WTC11 (cell line): Measurements from ENCODE around the gene GSPT1. TPM values are rescaled to one million over a fixed set of nuclear protein-coding genes. Genes with fewer than 3 reads are reported as not detected.

ENCODE experiments used
- ATAC-seq: fragments of 200-7000 bp; cut with Tn5 transposase; 2 replicates; pipeline ENCODE4 v1.10.0; 2021; ENCODE audit warnings: mild to moderate bottlenecking, moderate library complexity
- CTCF ChIA-PET: fragments of 300-600 bp; sonication (Branson Sonifier 250); formaldehyde crosslinking; loops from one replicate; lab custom pipeline; 2021; ENCODE audit warnings: antibody characterized with exemption; lab: Charles Lee
- POLR2A ChIA-PET: fragments of 350-600 bp; sonication (Branson Sonifier 250); formaldehyde crosslinking; loops from one replicate; lab custom pipeline; 2021; ENCODE audit warnings: antibody characterized with exemption; lab: Charles Lee
- DNase-seq: peaks from one replicate; pipeline ENCODE4 v3.0.0; 2021; ENCODE audit warnings: low spot score
- H3K27ac Mint-ChIP-seq: 2 replicates; pipeline ENCODE4 v1.8.0; 2021; ENCODE audit warnings: mixed read lengths
- H3K27me3 Mint-ChIP-seq: 2 replicates; pipeline ENCODE4 v1.8.0; 2021; ENCODE audit warnings: low read depth, mild to moderate bottlenecking, moderate library complexity, mixed read lengths
- H3K36me3 Mint-ChIP-seq: 2 replicates; pipeline ENCODE4 v1.8.0; 2021; ENCODE audit warnings: mixed read lengths
- H3K4me1 Mint-ChIP-seq: 2 replicates; pipeline ENCODE4 v1.8.0; 2022; ENCODE audit warnings: mixed read lengths
- H3K4me3 Mint-ChIP-seq: 2 replicates; pipeline ENCODE4 v1.8.0; 2021; ENCODE audit warnings: mild to moderate bottlenecking, moderate library complexity, mixed read lengths
- H3K9me3 Mint-ChIP-seq: 2 replicates; pipeline ENCODE4 v1.8.0; 2021; ENCODE audit warnings: mixed read lengths
- ELF4 ChIP-seq: sonication (generic); formaldehyde crosslinking; IDR thresholded peaks from 2 replicates; pipeline ENCODE4 v1.8.1; 2022; ENCODE audit warnings: low read depth, mild to moderate bottlenecking, moderate library complexity, missing genetic modification reagents
- HMGA2 ChIP-seq: fragments of 250-450 bp; sonication (Bioruptor Pico); IDR thresholded peaks from 2 replicates; pipeline ENCODE4 v1.4.0; 2021; ENCODE audit warnings: mild to moderate bottlenecking, moderate library complexity
- MYBL2 ChIP-seq: sonication (generic); formaldehyde crosslinking; IDR thresholded peaks from 2 replicates; pipeline ENCODE4 v1.8.1; 2023; ENCODE audit warnings: mild to moderate bottlenecking, moderate library complexity, missing genetic modification reagents
- NFATC4 ChIP-seq: fragments of 250-450 bp; sonication (Bioruptor Pico); IDR thresholded peaks from 2 replicates; pipeline ENCODE4 v1.9.0; 2021; ENCODE audit warnings: mild to moderate bottlenecking
- RELA ChIP-seq: sonication (generic); formaldehyde crosslinking; IDR thresholded peaks from 2 replicates; pipeline ENCODE4 v1.8.1; 2022; ENCODE audit warnings: missing genetic modification reagents, mild to moderate bottlenecking, borderline replicate concordance
- RORB ChIP-seq: fragments of 250-450 bp; sonication (Bioruptor Pico); IDR thresholded peaks from 2 replicates; pipeline ENCODE4 v1.9.0; 2021; ENCODE audit warnings: mild to moderate bottlenecking
- SP1 ChIP-seq: sonication (generic); formaldehyde crosslinking; conservative IDR thresholded peaks from 2 replicates; pipeline ENCODE4 v1.8.1; 2022; ENCODE audit warnings: missing genetic modification reagents
- TCF7 ChIP-seq: sonication (generic); formaldehyde crosslinking; IDR thresholded peaks from 2 replicates; pipeline ENCODE4 v1.8.0; 2022; ENCODE audit warnings: mild to moderate bottlenecking, low read depth, missing genetic modification reagents, moderate library complexity
- ZNF138 ChIP-seq: sonication (generic); formaldehyde crosslinking; conservative IDR thresholded peaks from 2 replicates; pipeline ENCODE4 v1.8.1; 2022; ENCODE audit warnings: mild to moderate bottlenecking, moderate library complexity, missing genetic modification reagents
- ZNF219 ChIP-seq: sonication (generic); formaldehyde crosslinking; IDR thresholded peaks from 2 replicates; pipeline ENCODE4 v1.8.0; 2023; ENCODE audit warnings: missing genetic modification reagents, mild to moderate bottlenecking, borderline replicate concordance
- ZNF317 ChIP-seq: sonication (generic); formaldehyde crosslinking; IDR thresholded peaks from 2 replicates; pipeline ENCODE4 v1.8.1; 2023; ENCODE audit warnings: low read depth, mild to moderate bottlenecking, moderate library complexity, missing genetic modification reagents, borderline replicate concordance
- total RNA-seq: library from RNA; stranded (reverse); gene quantifications from 3 replicates; pipeline ENCODE4 v1.2.3, GENCODE V29; 2021
- TF ChIP-seq, protein P1 (sequence below): sonication (generic); formaldehyde crosslinking; IDR thresholded peaks from 2 replicates; pipeline ENCODE4 v1.8.0; 2022; ENCODE audit warnings: mild to moderate bottlenecking, missing genetic modification reagents
- TF ChIP-seq, protein P2 (sequence below): sonication (generic); formaldehyde crosslinking; IDR thresholded peaks from 2 replicates; pipeline ENCODE4 v1.8.1; 2022; ENCODE audit warnings: missing genetic modification reagents, borderline replicate concordance
- TF ChIP-seq, protein P3 (sequence below): fragments of 200-600 bp; IDR thresholded peaks from 2 replicates; pipeline ENCODE4 v1.8.0; 2022; ENCODE audit warnings: antibody characterized with exemption
- TF ChIP-seq, protein P4 (sequence below): fragments of 250-450 bp; sonication (Bioruptor Pico); IDR thresholded peaks from 2 replicates; pipeline ENCODE4 v1.9.0; 2021; ENCODE audit warnings: mild to moderate bottlenecking
- TF ChIP-seq, protein P5 (sequence below): fragments of 250-450 bp; sonication (Bioruptor Pico); IDR thresholded peaks from 2 replicates; pipeline ENCODE4 v1.9.0; 2021; ENCODE audit warnings: mild to moderate bottlenecking
- TF ChIP-seq, protein P6 (sequence below): sonication (generic); formaldehyde crosslinking; IDR thresholded peaks from 2 replicates; pipeline ENCODE4 v1.8.1; 2022; ENCODE audit warnings: low read depth, missing genetic modification reagents, borderline replicate concordance
- TF ChIP-seq, protein P7 (sequence below): sonication (generic); formaldehyde crosslinking; conservative IDR thresholded peaks from 2 replicates; pipeline ENCODE4 v1.8.1; 2023; ENCODE audit warnings: mild to moderate bottlenecking, low read depth, missing genetic modification reagents, moderate library complexity
- TF ChIP-seq, protein P8 (sequence below): sonication (generic); formaldehyde crosslinking; IDR thresholded peaks from 2 replicates; pipeline ENCODE4 v1.8.0; 2023; ENCODE audit warnings: missing genetic modification reagents

GSPT1 gene
- total RNA-seq, 1 experiment from 2014 or later, result 190 TPM

DNA sequence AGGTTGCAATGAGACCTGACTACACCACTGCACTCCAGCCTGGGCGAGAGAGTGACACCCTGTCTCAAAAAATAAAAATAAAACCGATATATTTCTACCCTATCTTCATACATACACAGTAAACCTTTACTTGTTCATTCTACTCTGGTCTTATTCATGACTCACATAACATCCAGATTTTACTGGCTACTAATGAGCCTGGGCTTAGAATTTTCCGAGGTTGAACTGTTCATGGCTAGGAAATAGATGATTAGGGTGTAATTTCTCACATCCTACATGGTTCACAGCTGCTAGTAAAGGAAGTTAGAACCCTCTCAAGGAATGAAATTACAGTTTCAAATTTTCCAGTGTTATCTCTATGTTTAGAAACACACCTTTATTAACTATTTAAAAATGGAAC is 14.7 kb downstream of the GSPT1 start:
- H3K36me3 Mint-ChIP-seq, result peaks cover 12% of the 10 kb centered on the region
- TF ChIP-seq RELA (CRISPR knock-in tag), result no peak
- TF ChIP-seq MYBL2 (CRISPR knock-in tag), result no peak
- TF ChIP-seq HMGA2 (CRISPR knock-in tag), result no peak
- TF ChIP-seq TCF7, result no peak
- TF ChIP-seq, protein P1, sequence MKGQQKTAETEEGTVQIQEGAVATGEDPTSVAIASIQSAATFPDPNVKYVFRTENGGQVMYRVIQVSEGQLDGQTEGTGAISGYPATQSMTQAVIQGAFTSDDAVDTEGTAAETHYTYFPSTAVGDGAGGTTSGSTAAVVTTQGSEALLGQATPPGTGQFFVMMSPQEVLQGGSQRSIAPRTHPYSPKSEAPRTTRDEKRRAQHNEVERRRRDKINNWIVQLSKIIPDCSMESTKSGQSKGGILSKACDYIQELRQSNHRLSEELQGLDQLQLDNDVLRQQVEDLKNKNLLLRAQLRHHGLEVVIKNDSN (CRISPR knock-in tag), result no peak
- no peak for TF ChIP-seq NFATC4 (CRISPR knock-in tag)
- ATAC-seq (no peak), DNase-seq (no peak)
- no peak overlapping the region; the same call in 1 of the 2 replicates for H3K27ac Mint-ChIP-seq
- 0 out of 2 replicates have a peak, but pooled peaks cover 12% of the 10 kb centered on the region for H3K4me1 Mint-ChIP-seq
- H3K27me3 Mint-ChIP-seq, result no peaks in the 10 kb centered on the region
- no peaks in the 10 kb centered on the region for H3K9me3 Mint-ChIP-seq
- CTCF ChIA-PET, result interaction anchor here (2.2 kb wide), 1 partner anchor 167 kb away, joined by 7 read pairs; no protein-coding TSS in a partner anchor
- POLR2A ChIA-PET, result no interaction called here
- H3K4me3 Mint-ChIP-seq, result no peak overlapping the region

DNA sequence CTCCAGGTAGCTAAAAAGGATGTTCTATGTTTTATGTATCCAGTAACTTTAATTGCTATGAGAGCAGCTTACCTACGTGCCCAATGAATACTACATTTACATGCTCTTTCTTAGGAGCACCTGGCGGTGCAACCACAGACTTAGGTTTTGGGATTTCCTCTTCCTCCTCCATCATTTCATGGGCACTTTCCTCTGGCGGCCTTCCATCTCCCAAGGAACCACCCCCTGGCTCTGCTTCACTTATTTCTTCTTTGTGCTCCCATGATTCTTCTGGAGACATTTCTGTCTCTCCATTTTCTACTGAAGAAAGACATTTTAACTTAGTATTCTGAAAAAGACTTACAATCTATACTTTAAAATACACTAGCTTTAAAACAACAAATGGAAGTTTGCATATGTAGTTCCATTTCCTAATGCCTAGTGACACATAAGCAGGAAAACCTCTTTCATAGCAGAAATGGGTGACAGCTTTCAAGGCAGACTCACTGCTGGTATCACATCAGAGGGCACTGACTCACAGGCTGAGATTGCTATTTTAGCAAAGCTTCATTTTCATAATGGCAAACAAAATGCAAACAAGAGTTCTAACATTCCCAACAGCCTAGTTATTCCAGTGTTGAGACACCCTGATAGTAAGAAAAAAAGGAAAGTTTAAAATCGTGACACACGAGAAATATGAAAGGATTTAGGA is 19.1 kb downstream of the GSPT1 start:
- Mint-ChIP-seq H3K4me3 (no peak overlapping the region), H3K4me1 (0 out of 2 replicates have a peak, but pooled peaks cover 12% of the 10 kb centered on the region), H3K27me3 (no peaks in the 10 kb centered on the region), H3K9me3 (no peaks in the 10 kb centered on the region), H3K36me3 (peaks cover 36% of the 10 kb centered on the region), H3K27ac (0 out of 2 replicates have a peak overlapping the region, but pooled peaks have one; percentile 66)
- TF ChIP-seq, protein P2, sequence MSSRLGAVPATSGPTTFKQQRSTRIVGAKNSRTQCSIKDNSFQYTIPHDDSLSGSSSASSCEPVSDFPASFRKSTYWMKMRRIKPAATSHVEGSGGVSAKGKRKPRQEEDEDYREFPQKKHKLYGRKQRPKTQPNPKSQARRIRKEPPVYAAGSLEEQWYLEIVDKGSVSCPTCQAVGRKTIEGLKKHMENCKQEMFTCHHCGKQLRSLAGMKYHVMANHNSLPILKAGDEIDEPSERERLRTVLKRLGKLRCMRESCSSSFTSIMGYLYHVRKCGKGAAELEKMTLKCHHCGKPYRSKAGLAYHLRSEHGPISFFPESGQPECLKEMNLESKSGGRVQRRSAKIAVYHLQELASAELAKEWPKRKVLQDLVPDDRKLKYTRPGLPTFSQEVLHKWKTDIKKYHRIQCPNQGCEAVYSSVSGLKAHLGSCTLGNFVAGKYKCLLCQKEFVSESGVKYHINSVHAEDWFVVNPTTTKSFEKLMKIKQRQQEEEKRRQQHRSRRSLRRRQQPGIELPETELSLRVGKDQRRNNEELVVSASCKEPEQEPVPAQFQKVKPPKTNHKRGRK (CRISPR knock-in tag), result no peak
- no peak for TF ChIP-seq ZNF219 (CRISPR knock-in tag)
- TF ChIP-seq, protein P3, sequence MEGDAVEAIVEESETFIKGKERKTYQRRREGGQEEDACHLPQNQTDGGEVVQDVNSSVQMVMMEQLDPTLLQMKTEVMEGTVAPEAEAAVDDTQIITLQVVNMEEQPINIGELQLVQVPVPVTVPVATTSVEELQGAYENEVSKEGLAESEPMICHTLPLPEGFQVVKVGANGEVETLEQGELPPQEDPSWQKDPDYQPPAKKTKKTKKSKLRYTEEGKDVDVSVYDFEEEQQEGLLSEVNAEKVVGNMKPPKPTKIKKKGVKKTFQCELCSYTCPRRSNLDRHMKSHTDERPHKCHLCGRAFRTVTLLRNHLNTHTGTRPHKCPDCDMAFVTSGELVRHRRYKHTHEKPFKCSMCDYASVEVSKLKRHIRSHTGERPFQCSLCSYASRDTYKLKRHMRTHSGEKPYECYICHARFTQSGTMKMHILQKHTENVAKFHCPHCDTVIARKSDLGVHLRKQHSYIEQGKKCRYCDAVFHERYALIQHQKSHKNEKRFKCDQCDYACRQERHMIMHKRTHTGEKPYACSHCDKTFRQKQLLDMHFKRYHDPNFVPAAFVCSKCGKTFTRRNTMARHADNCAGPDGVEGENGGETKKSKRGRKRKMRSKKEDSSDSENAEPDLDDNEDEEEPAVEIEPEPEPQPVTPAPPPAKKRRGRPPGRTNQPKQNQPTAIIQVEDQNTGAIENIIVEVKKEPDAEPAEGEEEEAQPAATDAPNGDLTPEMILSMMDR, result no peak
- TF ChIP-seq, protein P4, sequence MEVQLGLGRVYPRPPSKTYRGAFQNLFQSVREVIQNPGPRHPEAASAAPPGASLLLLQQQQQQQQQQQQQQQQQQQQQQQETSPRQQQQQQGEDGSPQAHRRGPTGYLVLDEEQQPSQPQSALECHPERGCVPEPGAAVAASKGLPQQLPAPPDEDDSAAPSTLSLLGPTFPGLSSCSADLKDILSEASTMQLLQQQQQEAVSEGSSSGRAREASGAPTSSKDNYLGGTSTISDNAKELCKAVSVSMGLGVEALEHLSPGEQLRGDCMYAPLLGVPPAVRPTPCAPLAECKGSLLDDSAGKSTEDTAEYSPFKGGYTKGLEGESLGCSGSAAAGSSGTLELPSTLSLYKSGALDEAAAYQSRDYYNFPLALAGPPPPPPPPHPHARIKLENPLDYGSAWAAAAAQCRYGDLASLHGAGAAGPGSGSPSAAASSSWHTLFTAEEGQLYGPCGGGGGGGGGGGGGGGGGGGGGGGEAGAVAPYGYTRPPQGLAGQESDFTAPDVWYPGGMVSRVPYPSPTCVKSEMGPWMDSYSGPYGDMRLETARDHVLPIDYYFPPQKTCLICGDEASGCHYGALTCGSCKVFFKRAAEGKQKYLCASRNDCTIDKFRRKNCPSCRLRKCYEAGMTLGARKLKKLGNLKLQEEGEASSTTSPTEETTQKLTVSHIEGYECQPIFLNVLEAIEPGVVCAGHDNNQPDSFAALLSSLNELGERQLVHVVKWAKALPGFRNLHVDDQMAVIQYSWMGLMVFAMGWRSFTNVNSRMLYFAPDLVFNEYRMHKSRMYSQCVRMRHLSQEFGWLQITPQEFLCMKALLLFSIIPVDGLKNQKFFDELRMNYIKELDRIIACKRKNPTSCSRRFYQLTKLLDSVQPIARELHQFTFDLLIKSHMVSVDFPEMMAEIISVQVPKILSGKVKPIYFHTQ (CRISPR knock-in tag), result no peak
- no peak for TF ChIP-seq ZNF317 (CRISPR knock-in tag)
- TF ChIP-seq, protein P5, sequence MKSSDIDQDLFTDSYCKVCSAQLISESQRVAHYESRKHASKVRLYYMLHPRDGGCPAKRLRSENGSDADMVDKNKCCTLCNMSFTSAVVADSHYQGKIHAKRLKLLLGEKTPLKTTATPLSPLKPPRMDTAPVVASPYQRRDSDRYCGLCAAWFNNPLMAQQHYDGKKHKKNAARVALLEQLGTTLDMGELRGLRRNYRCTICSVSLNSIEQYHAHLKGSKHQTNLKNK (CRISPR knock-in tag), result no peak
- TF ChIP-seq, protein P1 (CRISPR knock-in tag), result no peak
- TF ChIP-seq SP1 (CRISPR knock-in tag), result no peak
- TF ChIP-seq RORB (CRISPR knock-in tag), result no peak
- TF ChIP-seq, protein P6, sequence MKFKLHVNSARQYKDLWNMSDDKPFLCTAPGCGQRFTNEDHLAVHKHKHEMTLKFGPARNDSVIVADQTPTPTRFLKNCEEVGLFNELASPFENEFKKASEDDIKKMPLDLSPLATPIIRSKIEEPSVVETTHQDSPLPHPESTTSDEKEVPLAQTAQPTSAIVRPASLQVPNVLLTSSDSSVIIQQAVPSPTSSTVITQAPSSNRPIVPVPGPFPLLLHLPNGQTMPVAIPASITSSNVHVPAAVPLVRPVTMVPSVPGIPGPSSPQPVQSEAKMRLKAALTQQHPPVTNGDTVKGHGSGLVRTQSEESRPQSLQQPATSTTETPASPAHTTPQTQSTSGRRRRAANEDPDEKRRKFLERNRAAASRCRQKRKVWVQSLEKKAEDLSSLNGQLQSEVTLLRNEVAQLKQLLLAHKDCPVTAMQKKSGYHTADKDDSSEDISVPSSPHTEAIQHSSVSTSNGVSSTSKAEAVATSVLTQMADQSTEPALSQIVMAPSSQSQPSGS (CRISPR knock-in tag), result no peak
- TF ChIP-seq, protein P7, sequence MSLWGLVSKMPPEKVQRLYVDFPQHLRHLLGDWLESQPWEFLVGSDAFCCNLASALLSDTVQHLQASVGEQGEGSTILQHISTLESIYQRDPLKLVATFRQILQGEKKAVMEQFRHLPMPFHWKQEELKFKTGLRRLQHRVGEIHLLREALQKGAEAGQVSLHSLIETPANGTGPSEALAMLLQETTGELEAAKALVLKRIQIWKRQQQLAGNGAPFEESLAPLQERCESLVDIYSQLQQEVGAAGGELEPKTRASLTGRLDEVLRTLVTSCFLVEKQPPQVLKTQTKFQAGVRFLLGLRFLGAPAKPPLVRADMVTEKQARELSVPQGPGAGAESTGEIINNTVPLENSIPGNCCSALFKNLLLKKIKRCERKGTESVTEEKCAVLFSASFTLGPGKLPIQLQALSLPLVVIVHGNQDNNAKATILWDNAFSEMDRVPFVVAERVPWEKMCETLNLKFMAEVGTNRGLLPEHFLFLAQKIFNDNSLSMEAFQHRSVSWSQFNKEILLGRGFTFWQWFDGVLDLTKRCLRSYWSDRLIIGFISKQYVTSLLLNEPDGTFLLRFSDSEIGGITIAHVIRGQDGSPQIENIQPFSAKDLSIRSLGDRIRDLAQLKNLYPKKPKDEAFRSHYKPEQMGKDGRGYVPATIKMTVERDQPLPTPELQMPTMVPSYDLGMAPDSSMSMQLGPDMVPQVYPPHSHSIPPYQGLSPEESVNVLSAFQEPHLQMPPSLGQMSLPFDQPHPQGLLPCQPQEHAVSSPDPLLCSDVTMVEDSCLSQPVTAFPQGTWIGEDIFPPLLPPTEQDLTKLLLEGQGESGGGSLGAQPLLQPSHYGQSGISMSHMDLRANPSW, result no peak
- TF ChIP-seq ZNF138 (CRISPR knock-in tag), result no peak
- TF ChIP-seq, protein P8, sequence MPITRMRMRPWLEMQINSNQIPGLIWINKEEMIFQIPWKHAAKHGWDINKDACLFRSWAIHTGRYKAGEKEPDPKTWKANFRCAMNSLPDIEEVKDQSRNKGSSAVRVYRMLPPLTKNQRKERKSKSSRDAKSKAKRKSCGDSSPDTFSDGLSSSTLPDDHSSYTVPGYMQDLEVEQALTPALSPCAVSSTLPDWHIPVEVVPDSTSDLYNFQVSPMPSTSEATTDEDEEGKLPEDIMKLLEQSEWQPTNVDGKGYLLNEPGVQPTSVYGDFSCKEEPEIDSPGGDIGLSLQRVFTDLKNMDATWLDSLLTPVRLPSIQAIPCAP, result no peak
- TF ChIP-seq ELF4 (CRISPR knock-in tag), result no peak
- TF ChIP-seq RELA (CRISPR knock-in tag), result no peak
- DNase-seq, result no peak
- ChIA-PET CTCF (interaction anchor here (1.6 kb wide), 1 partner anchor 99 kb away, joined by 5 read pairs; no protein-coding TSS in a partner anchor), POLR2A (no interaction called here)
- no peak for ATAC-seq
